Hematopoietic multipotent progenitor cell treated with erythropoietin and hydrocortisone succinate and interleukin-3 and kit ligand, for 15 days (in vitro differentiated cells): Measurements from ENCODE around the gene PHLDA3.

ENCODE experiments used
- DNase-seq: peaks from one replicate; pipeline ENCODE4 v3.0.0-alpha.2; 2015; ENCODE audit warnings: low spot score

PHLDA3 gene

GRCh38 chr1:201429736-201430501 is 39.1 kb downstream of the PHLDA3 start:
- DNase-seq = no peak

- no peak for DNase-seq
Measured at GRCh38 chr1:201427963-201428362, 41.0 kb downstream of the PHLDA3 start.

GRCh38 chr1:201426479-201427310 is 42.3 kb downstream of the PHLDA3 start:
- DNase-seq = no peak

DNA sequence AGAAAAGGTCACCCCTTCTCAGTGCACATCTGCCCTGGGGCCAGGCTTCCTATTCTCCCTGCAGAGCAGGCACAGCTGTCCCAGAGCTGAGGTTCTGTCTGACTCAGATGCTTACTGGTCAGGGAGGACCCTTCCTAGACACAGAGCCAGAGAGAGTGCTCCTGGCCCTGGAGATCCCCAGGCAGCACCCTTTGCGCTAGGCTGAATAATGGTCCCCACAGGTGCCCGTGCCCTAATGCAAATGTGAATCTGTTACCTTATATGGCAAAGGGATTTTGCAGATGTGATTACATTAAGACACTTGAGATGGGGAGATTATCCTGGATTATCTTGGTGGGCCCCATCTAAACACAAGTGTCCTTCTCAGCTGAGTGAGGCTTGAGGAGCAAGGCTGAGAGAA is 44.8 kb downstream of the PHLDA3 start:
- DNase-seq = no peak

DNA sequence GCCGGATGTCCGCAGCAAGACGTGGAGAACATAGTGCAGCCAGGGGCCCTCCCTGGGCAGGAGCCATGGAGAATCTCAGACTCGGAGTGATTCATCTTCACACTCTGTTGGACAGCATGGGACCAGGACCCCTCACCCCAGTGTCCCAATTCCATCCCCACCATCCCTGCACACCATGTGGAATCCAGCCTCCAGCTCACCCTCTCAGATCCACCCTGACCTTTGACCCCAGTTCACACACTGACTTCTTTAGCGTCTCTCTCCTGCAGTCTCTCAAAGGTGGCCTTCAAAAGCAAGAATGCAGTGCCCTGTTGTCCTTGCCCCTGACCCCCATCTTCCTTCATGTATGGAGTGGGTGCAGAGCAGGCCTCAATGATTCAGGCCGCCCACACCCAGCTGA is 45.3 kb downstream of the PHLDA3 start:
- DNase-seq = no peak

DNA sequence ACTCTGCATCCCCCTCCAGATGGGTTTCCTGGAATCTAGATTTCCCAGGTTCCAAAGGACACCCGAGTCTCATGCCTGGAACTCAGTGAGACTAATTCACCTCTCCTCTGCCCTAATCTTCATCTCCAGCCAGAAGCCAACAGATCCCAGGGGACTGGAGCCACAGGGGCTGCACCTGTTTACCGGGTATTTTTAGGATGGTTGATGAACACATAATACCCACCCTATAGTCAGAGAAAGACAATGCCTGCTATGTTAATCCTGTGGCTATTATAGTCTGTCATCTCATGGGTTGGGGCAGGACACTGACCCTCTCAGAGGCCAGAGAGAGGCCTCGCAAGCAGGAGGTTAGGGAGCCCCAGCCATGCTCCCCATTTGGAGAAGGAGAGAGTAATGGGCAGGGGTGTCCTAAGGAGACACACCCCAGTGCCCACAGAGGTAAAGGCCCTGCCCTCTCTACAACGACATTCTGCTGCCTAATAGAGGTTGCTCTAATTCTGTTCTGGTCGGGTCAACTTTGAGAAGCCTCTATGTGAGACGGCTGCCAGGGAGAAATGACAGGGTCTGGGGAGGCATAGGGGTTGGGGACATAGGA is 46.5 kb downstream of the PHLDA3 start:
- DNase-seq = no peak

- no peak for DNase-seq
Measured at GRCh38 chr1:201422026-201422425, 47.0 kb downstream of the PHLDA3 start.

GRCh38 chr1:201421041-201421440 is 47.9 kb downstream of the PHLDA3 start:
- DNase-seq = no peak

GRCh38 chr1:201420608-201421002 is 48.4 kb downstream of the PHLDA3 start:
- no peak for DNase-seq

GRCh38 chr1:201419746-201420607 is 49.0 kb downstream of the PHLDA3 start:
- no peak for DNase-seq

GRCh38 chr1:201419256-201419655 is 49.7 kb downstream of the PHLDA3 start:
- DNase-seq = no peak

DNA sequence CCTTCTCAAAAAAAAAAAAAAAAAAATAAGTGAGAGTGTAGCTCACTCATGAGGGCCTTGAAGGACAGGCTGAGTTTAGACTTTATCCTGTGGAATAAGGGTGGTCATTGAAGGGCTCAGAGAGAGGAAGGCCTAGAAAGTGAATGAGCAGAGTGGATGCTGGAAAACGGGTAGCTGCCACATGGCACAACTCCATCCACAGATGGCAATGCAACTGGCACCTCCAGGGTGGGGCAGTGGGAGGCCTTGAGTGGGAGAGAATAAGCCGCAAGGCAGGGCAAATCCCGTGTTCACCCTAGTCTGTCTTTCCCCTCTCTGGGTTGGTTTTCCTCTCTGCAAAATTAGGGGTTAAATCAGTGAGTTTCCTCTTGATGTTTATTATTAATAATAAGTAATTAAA is 50.5 kb downstream of the PHLDA3 start:
- no peak for DNase-seq
